Activated T-cell treated with anti-CD3 and anti-CD28 coated beads, Interleukin-2, amount 50 U/mL, for 1 hour (primary cell): ENCODE data around the gene MAGIX.

ENCODE experiments used
- DNase-seq: peaks from one replicate; pipeline ENCODE4 v3.0.0-alpha.2; 2020

The MAGIX gene

DNA sequence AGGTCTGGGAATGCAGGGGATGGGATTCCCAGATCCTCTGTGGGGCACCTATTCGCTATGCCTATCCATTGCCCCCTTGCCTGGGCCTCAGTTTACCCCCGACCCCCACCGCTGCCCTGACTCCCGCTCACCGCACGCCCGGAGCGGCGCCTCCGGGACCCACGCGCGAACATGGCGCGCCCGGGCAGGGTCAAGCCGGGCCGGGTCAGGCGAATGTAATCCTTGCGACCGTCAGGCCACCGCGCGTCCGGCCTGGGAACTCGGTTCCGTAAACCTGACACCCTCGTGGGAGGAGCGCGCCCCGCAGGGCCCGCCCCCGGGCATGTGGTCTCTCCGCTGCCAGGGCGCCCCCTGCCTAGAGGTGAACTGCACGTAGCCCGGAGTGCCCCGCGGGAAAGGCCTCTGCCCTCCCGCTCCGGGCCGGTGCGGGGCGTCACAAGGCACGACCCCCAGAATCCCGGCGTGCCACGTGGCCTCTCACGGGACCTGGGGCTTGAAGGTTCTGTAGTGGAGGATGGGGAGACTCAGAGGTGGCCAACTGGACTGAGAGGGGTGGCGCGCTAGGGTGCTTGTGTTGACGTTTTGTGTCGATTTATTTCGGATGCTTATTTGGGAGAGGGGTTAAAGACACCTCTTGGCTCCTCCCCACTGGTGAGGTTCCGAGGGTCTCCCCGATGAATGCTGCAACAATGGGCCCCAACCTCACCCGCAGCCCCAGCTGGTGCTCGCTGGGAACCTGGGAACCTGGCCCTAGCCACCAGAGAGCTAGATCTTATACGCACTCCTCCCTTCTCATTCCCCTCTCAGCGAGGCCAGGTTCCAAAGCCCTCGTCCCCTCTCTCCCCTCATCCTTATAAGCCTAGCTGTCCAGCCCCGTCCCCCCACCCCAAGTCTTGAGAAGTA is 23.8 kb downstream of the MAGIX start, which contains the start of gene PRICKLE3:
Gene PRICKLE3 (minus strand): TSS at position 249 of the 903 bp plus-strand sequence. CDS start 76 bp downstream, at position 173.
- DNase-seq = peak; percentile 77

DNA sequence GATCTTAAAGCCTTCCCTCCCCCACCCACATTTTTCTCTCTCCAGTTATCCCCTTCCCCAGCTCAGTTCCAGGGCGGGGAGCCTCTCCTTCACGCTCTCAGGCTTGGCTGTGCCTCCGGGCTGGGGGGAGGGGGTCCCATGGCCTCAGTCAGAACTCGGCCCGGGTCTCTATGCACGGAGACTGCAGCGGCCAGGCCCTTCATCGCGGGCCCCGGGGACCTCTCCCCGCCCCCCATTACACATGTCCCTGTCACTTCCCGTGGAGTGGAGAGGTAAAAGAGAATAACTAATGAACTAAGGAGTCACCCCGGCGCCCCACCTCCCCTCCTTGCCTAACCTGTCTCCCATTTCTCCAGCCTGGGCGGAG is 24.5 kb downstream of the MAGIX start:
- no peak for DNase-seq

DNA sequence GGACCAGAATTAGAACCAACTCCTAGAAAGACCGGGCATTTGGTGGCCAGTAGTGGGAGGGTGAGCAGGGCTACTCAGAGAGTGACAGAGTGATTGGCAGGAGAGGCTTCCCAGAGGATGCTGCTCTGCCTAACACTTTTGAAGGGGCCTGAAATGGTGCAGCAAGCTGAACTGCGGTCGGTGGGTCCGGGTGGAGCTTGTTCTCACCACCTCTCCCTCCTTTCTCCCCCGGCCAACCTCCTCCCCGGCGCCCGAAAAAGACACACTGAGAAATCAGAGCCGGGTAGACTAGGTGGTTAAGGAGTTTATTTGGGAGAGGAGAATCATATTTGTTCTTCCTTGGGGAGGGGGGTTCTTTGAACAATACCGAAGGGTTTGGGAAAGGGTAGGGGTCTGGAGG is 25.0 kb downstream of the MAGIX start:
- no peak for DNase-seq

- no peak for DNase-seq
Observed at GRCh38 chrX:49188468-49189076, 26.0 kb downstream of the MAGIX start.

DNA sequence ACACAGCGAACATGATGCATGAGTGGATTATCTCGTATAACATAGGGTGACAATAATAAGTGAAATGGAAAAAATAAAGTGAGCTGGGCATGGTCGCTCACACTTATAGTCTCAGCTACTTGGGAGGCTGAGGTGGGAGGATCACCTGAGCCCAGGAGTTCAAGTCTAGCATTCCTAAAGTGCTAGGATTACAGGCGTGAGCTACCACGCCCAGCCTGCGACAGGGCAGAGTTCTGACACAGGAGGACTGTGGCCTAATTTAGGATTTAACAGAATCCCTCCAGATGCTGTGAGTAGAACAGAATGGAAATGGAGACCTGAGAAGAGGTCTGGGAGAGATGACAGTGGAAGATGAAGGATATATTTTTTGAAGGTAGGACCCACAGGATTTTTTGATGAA is 27.0 kb downstream of the MAGIX start:
- no peak for DNase-seq

- DNase-seq = peak; percentile 73
Observed at GRCh38 chrX:49190821-49191573, 28.4 kb downstream of the MAGIX start.

GRCh38 chrX:49191574-49192011 is 29.0 kb downstream of the MAGIX start:
- DNase-seq = no peak

DNA sequence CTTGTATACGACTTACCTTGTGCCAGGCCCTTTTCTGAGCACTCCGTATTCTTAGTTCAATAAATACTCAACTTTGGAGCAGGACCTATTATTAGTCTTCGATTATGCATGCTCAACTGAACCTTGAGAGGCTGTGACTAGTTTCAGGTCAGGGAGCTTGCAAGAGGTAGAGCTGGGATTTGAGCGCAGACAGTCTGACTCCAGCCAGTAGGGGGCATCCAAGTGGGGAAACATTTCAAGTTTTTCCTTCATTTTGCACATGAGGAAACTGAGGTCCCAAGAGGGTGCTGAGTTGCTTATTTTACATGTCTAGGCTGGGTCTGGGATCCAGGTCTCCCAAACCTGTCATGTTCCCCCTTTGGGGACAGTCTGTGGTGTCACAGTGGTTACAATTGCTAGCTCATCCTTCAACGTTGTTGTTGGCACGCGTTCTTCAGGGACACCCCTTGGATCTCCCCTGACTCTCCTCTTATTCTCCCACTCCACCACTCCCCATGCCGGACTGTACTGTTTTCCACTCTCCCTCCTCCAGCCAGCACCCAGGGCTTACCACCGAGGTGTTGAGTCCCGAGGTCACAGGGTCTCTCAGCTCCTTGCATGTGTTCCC is 30.3 kb downstream of the MAGIX start:
- no peak for DNase-seq

DNA sequence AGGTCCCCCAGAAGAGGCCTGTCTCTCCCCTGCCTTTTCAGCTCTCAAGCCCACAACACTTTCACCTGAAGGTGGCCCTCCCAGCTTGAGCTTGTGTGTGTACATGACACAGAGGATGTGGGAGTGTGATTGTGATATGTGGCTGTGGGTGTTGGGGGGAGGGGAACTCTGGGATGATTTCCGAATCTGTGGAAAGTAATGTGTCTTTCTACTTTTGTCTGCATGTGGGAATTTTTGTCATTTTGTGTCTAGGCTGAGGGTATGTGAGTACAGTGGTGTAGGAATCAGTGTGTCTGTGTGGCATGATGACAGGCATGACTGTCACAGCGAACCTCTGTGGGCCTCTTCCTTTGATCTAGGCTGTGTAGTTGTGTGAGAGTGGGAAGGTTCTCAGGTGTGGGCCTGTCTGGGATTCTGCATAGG is 31.0 kb downstream of the MAGIX start:
- DNase-seq = no peak

- no peak for DNase-seq
Observed at GRCh38 chrX:49197543-49198087, 35.1 kb downstream of the MAGIX start.

- DNase-seq = no peak
Observed at GRCh38 chrX:49198540-49199314, 36.2 kb downstream of the MAGIX start.

- DNase-seq = no peak
Observed at GRCh38 chrX:49199315-49199595, 36.7 kb downstream of the MAGIX start.

DNA sequence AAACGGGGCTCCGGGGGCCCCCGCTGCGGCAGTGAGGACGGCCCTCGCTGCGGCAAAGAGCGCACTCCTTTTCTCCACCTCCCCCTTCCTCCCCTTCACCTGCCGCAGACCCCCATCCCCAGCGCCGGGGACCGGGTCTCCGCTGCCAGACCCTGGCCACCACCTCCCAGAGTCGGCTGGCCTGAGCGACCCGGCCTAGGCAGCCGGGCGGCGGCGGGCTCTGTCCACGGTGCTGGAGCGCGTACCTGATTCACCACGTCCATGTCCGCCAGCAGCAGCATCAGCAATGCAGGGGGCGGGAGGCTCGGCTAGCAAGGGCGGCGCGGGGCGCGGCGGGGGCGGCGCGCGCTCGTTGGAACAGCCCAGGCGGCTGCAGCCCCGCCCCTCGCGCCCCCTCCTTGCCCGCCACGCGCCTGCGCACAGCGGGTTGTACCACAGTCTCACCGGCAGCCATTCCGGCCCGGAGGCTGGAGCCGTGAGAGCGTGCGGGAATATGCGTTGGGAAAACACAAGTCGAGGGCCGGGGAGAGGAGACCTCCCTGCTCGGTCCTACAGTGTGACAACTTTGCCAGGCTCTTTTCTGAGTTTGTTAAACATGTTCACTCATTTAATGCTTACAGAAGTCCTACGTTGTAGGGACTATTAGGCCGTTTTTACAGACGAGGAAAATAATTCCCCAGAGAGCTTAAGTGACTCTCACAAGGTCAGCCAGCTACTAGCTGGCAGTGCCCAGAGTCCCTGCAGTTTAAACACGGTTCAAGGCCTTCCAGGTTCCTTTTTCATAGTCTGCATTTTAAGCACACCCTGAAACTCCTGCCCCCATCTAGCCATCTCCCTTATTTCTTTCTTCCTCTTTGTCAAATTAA is 37.6 kb downstream of the MAGIX start, which contains the start of gene SYP:
Gene SYP (minus strand): TSS at position 288 of the 866 bp plus-strand sequence. CDS start 7 bp downstream, at position 281.
- peak; percentile 89 for DNase-seq

DNA sequence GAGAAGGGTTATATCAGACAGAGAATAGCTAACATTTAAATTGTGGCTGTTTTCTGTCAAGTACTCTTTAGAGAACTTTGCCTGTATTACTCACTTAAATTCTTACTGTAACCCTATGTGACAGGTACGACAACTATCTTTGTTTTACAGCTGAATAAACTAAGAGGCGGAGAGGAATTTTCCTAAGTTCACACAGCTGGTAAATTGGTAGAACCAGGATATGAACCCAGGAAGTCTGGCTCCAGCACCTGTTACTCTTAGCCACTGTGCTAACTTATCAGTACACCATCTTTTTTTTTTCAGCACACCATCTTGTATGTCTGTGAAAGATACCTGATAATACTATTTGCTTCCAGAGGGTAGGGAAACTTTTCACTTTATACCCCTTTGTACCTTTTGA is 39.5 kb downstream of the MAGIX start:
- DNase-seq = no peak

- no peak for DNase-seq
Observed at GRCh38 chrX:49203536-49203935, 41.0 kb downstream of the MAGIX start.

- no peak for DNase-seq
Observed at GRCh38 chrX:49204017-49204416, 41.5 kb downstream of the MAGIX start.

DNA sequence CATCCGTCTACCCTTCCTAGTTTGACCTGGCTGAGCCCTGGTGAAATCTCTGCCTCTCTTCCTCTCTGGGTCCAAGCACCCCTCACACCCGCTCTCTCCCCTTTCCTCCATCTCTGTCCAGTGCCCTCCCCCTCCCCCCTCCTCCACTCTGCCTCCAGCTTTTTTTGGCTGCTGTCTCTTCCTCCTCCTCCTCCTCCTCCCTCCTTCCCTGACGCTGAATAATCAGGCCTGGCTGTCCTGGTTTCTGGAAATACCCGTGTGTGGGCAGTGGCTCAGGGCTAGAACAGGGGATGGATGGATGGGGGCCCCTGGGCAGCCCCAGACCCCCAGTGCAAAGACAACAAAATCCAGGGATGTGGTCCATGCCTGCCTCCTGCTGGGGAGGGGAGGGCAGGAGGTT is 42.2 kb downstream of the MAGIX start:
- no peak for DNase-seq

- no peak for DNase-seq
Observed at GRCh38 chrX:49205443-49205842, 42.9 kb downstream of the MAGIX start.

DNA sequence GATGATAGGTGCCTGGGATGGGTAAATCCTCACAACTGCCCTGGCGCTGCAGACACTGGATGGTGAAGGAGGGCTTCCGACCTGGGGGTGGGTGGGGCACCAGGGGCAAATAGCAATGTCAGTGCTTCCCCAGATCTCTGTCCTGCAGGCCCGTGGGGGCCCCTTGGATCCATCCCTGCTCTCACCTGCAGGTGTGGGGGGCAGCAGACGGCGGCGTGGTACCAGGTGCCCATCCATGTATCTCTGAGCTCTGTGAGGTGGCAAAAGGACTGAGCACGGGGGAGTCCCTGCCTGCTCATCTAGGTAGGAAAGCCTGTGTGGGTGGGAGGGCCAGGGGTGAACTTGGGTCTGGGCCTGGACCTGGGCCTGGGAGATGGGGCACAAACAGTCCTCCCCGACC is 44.0 kb downstream of the MAGIX start:
- no peak for DNase-seq

- no peak for DNase-seq
Observed at GRCh38 chrX:49208399-49208798, 45.8 kb downstream of the MAGIX start.
